SK-N-MC (cell line): ENCODE measurements around the gene ATP1B1.
"Not testable (repeated sequence)": the region's sequence is repeated elsewhere in the genome, so short reads cannot be mapped to it uniquely, and the experiment has no call there.

Experiments
- DNase-seq: peaks from one replicate; pipeline ENCODE4 v3.0.0-alpha.2; 2011; ENCODE audit warnings: low read depth, low spot score
- H3K27ac ChIP-seq: fragments of 200-600 bp; sonication (generic); 2 replicates; pipeline ENCODE4 v1.5.1; 2016; ENCODE audit warnings: mixed run types
- H3K36me3 ChIP-seq: fragments of 200-600 bp; sonication (generic); 2 replicates; pipeline ENCODE4 v1.6.1; 2017; ENCODE audit warnings: antibody characterized with exemption, low read length, mixed read lengths; ENCODE audit not compliant: insufficient read depth
- H3K4me3 ChIP-seq: fragments of 200-600 bp; sonication (generic); 2 replicates; pipeline ENCODE4 v1.5.1; 2016
- H3K9ac ChIP-seq: fragments of 200-600 bp; sonication (generic); 2 replicates; pipeline ENCODE4 v1.8.0; 2017; ENCODE audit warnings: mixed run types, mixed read lengths; ENCODE audit not compliant: insufficient read length
- H3K9me3 ChIP-seq: fragments of 200-600 bp; sonication (generic); 2 replicates; pipeline ENCODE4 v1.6.1; 2017; ENCODE audit warnings: low read depth, mild to moderate bottlenecking, antibody characterized with exemption, low read length, moderate library complexity, mixed read lengths
- EZH2 ChIP-seq: fragments of 200-600 bp; sonication (generic); IDR thresholded peaks from one replicate; pipeline ENCODE4 v1.6.1; 2017; ENCODE audit warnings: antibody characterized with exemption
- FOXP2 ChIP-seq: optimal IDR thresholded peaks from 2 replicates; pipeline ENCODE3; 2011; ENCODE audit warnings: mild to moderate bottlenecking, moderate library complexity; ENCODE audit not compliant: insufficient read depth; ENCODE audit errors: extremely low read length, control extremely low read depth
- POLR2AphosphoS5 ChIP-seq: IDR thresholded peaks from 2 replicates; pipeline ENCODE4 v1.6.1; 2012; ENCODE audit warnings: mild to moderate bottlenecking, low read depth, low read length, borderline replicate concordance

The ATP1B1 gene

DNA sequence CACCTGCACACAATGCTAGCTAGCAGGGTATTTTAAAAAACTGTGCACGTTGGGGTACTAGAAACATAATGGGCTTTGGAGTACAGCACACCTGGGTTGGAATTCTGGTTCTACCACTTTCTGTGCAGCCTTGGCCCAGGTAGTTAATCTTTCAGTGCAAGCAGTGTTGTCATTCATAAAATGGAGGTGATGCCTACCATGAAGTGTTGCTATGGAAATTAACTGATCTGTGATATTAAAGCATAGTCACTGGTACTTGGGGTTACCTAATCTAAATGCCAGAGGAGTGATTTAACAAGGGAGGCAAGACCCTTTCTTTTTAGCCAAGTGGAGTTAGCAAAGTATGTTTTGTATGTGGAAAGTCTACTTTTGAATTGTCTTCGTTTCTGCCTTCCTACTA is 18.0 kb downstream of the ATP1B1 start:
- H3K9ac ChIP-seq, result no peak overlapping the region
- H3K4me3 ChIP-seq, result no peak overlapping the region
- no peaks in the 10 kb centered on the region for H3K9me3 ChIP-seq
- DNase-seq, result no peak
- H3K36me3 ChIP-seq, result no peaks in the 10 kb centered on the region
- H3K27ac ChIP-seq, result no peak overlapping the region
- TF ChIP-seq FOXP2 (no peak), EZH2 (no peak), POLR2AphosphoS5 (no peak)

DNA sequence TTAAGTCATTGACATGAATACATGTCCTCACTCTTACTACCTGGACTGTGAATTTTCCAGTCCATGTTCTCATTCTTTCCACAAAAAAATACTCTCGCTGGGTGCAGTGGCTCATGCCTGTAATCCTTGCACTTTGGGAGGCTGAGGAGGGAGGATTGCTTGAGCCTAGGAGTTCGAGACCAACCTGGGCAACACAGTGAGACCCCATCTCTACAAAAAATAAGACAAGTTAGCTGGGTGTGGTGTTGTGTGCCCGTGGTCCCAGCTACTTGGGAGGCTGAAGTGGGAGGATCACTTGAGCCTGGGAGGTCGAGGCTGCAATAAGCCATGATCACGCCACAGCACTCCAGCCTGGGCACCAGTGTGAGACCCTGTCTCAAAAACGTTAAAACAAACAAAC is 19.1 kb downstream of the ATP1B1 start:
- H3K9ac ChIP-seq, H3K4me3 ChIP-seq, H3K27ac ChIP-seq, H3K36me3 ChIP-seq, DNase-seq, H3K9me3 ChIP-seq: not testable (repeated sequence)

DNA sequence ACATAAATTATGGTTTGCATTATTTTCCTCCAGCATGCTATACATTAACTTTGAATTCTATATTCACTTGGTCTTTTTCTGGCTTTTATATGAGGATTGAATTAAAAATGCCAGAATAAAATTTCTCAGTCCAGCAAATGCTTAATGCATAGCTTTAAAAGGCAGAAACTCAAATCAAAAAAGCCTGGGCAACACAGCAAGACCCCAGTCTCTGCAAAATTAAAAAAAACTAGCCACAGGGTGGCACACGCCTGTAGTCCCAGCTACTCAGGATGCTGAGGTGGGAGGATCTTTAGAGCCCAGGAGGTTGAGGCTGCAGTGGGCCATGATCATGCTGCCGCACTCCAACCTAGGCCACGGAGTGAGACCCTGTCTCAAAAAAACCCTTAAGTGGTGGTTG is 19.8 kb downstream of the ATP1B1 start:
- no peak for DNase-seq
- TF ChIP-seq EZH2 (no peak), POLR2AphosphoS5 (no peak), FOXP2 (no peak)
- H3K9ac ChIP-seq, result no peak overlapping the region
- no peaks in the 10 kb centered on the region for H3K36me3 ChIP-seq
- no peak overlapping the region for H3K27ac ChIP-seq
- H3K9me3 ChIP-seq, result no peaks in the 10 kb centered on the region
- H3K4me3 ChIP-seq, result no peak overlapping the region

DNA sequence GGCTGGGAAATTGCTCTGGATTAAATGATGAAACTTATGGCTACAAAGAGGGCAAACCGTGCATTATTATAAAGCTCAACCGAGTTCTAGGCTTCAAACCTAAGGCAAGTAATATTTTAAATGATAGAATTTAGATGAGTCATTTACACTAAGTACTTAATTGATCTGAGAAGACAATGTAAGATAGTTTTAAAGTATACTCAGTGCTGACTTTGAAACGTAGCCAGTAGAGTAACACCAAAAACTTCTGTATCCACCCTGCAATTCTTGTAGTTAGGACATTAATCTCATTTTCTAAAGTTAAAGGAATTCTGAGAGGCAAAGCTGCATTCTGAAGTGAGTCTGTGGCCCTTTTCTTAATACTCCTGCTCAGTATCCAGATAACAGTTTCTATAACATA is 20.8 kb downstream of the ATP1B1 start:
- H3K36me3 ChIP-seq, result no peaks in the 10 kb centered on the region
- TF ChIP-seq FOXP2, result no peak
- TF ChIP-seq POLR2AphosphoS5, result no peak
- TF ChIP-seq EZH2, result no peak
- no peak overlapping the region for H3K9ac ChIP-seq
- H3K4me3 ChIP-seq, result no peak overlapping the region
- no peak overlapping the region for H3K27ac ChIP-seq
- no peaks in the 10 kb centered on the region for H3K9me3 ChIP-seq
- no peak for DNase-seq

DNA sequence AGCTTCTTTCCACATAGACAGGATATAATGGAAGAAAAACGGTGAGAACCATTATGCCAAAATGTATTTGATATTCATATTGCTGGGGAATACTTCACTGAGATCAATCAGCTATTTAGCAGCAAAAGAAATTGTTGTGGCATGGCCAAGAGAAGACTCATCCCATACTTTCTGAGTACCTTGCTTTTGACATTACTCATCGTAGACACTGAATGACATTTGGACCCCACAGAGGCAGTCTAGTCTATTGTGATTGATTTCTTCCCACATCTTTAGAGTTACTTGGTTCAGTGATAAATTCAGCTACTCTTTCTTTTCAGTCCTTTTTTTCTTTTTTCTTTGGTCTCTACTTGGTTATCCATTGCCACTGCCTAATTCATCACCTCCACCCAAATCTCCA is 22.1 kb downstream of the ATP1B1 start:
- no peak for DNase-seq

DNA sequence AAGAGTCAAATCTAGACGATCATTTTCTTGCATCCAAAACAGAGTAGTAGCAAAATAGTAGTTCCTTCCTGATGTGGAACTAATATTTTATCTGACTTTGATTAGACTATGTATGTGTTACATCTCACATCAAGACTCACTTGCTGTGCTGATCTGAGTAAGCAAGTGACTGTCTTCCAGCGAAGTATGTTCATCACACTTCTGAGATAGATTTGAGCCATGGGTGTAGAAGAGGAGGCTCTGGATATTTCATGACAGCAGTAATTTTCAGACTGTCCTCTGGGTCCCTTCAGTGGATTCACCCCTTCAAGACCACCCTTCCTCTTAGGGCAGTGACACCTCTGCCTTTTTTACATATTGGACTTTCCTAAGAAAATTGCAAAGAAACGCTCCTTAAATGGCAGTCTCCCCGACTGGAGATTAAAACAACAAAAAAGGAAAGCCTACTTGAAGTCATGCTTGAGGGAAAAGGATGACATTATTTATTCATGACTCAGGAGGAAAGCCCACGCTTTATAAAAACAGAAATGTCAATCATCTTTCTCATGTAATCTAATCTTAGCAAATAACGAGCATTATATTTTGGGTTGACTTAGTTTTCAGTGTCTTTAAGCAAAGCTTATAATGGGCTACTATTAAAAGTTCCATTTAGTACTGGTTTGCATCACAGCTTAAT is 22.8 kb downstream of the ATP1B1 start:
- TF ChIP-seq EZH2 (no peak), POLR2AphosphoS5 (no peak), FOXP2 (no peak)
- H3K27ac ChIP-seq, result no peak overlapping the region
- H3K4me3 ChIP-seq, result no peak overlapping the region
- H3K9me3 ChIP-seq, result no peaks in the 10 kb centered on the region
- DNase-seq, result no peak
- H3K36me3 ChIP-seq, result no peaks in the 10 kb centered on the region
- no peak overlapping the region for H3K9ac ChIP-seq

More for the DNA sequence above, 22.1 kb downstream of the ATP1B1 start:
- no peak overlapping the region for H3K27ac ChIP-seq
- H3K9me3 ChIP-seq, result no peaks in the 10 kb centered on the region
- no peak overlapping the region for H3K4me3 ChIP-seq
- no peak overlapping the region for H3K9ac ChIP-seq
- H3K36me3 ChIP-seq, result no peaks in the 10 kb centered on the region
- TF ChIP-seq EZH2 (no peak), POLR2AphosphoS5 (no peak), FOXP2 (no peak)

DNA sequence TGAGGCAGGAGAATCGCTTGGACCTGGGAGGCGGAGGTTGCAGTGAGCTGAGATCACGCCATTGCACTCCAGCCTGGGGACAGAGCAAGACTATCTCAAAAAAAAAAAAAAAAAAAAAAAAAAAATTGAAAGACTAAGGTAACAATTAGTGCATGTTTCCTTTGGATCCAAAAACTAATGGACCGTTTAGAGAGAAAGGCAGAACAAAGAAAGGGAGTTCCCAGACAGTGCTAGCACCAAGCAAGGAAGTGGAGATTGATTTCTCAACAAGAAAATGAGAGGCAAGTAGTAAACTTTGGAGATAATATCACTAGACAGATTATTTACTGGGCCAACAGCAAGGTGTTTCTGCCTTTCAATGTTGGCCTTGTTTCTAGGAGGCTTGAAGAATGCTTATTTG is 24.2 kb downstream of the ATP1B1 start:
- Histone ChIP-seq H3K27ac (no peak overlapping the region), H3K9ac (no peak overlapping the region), H3K9me3 (no peaks in the 10 kb centered on the region), H3K4me3 (no peak overlapping the region), H3K36me3 (no peaks in the 10 kb centered on the region)
- no peak for DNase-seq
- TF ChIP-seq EZH2, result no peak
- TF ChIP-seq POLR2AphosphoS5, result no peak
- TF ChIP-seq FOXP2, result no peak

DNA sequence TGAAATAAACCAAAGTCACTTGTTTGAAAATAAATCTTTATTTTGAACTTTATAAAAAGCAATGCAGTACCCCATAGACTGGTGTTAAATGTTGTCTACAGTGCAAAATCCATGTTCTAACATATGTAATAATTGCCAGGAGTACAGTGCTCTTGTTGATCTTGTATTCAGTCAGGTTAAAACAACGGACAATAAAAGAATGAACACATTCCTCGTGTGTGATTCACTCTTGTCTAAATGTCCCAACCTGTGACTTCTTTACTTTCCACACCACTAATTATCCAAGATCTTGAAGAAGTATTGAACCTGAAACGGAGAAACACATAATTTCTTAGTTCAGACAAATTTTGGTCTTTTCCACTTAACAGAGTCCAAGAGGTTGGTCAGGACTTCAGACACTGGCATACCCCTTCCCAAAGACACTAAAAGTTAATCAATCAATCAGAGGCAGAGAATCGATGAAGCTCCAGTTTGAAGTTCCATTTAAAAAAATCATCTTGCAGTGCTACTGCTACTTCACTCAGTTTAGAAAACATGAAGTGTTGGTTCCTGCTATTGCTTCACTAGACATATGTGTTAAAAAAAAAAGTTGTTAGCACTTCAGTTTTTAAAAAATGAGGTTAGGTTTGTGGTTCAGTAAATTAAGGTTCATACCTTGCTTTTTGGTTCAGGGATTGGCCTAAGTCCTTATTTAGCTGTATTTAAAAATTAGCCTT is 26.2 kb downstream of the ATP1B1 start:
- Histone ChIP-seq H3K36me3 (no peaks in the 10 kb centered on the region), H3K27ac (no peak overlapping the region), H3K9me3 (no peaks in the 10 kb centered on the region), H3K4me3 (no peak overlapping the region), H3K9ac (no peak overlapping the region)
- TF ChIP-seq POLR2AphosphoS5 (no peak), FOXP2 (no peak), EZH2 (no peak)
- no peak for DNase-seq

DNA sequence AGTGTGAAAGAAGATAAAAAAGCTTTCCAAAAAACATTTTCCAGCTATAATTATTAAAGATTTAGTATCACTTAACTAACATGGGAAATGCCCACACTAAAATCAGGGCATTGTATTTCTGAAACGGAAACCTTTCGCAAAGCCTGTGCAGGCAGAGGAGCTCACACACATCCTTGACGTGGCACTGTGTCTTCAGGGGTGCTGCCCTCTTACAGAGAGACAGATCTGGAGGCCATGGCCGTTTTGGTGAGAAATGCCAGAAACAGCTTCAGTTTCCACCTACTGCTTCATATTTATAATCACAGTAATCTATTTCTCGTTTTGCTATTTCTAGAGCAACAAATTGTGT is 26.7 kb downstream of the ATP1B1 start:
- H3K9ac ChIP-seq, result no peak overlapping the region
- H3K4me3 ChIP-seq, result no peak overlapping the region
- TF ChIP-seq EZH2, result no peak
- TF ChIP-seq FOXP2, result no peak
- H3K9me3 ChIP-seq, result no peaks in the 10 kb centered on the region
- no peak overlapping the region for H3K27ac ChIP-seq
- H3K36me3 ChIP-seq, result no peaks in the 10 kb centered on the region
- DNase-seq, result no peak
